GM19452 (cell line): ENCODE measurements around the gene SYTL3.
"Not testable (repeated sequence)": the region's sequence is repeated elsewhere in the genome, so short reads cannot be mapped to it uniquely, and the experiment has no call there.

Source experiments
- ATAC-seq: cut with Tn5 transposase; IDR thresholded peaks from one replicate; pipeline ENCODE4 v1.9.1; 2021; ENCODE audit not compliant: unreplicated experiment

The SYTL3 gene

GRCh38 chr6:158649289-158650143 lies at the start of gene SYTL3:
TSS of gene SYTL3 (plus strand) at chr6:158650054. CDS start at chr6:158663269, 13,215 bp downstream.
- peak; percentile 48 for ATAC-seq

GRCh38 chr6:158603261-158604047 lies 46.4 kb upstream of the SYTL3 start:
- no peak for ATAC-seq

- no peak for ATAC-seq
Measured at GRCh38 chr6:158604048-158604406, 45.8 kb upstream of the SYTL3 start.

GRCh38 chr6:158605266-158605878 lies 44.5 kb upstream of the SYTL3 start:
- no peak for ATAC-seq

GRCh38 chr6:158606011-158606410 lies 43.8 kb upstream of the SYTL3 start:
- ATAC-seq, result not testable (repeated sequence)

GRCh38 chr6:158606935-158607334 lies 42.9 kb upstream of the SYTL3 start:
- ATAC-seq, result no peak

- ATAC-seq, result no peak
Measured at GRCh38 chr6:158607411-158608170, 42.3 kb upstream of the SYTL3 start.

GRCh38 chr6:158608221-158608620 lies 41.6 kb upstream of the SYTL3 start:
- no peak for ATAC-seq

GRCh38 chr6:158609455-158610155 lies 40.2 kb upstream of the SYTL3 start:
- no peak for ATAC-seq

GRCh38 chr6:158610319-158610968 lies 39.4 kb upstream of the SYTL3 start:
- no peak for ATAC-seq

- ATAC-seq, result no peak
Measured at GRCh38 chr6:158611039-158611438, 38.8 kb upstream of the SYTL3 start.

GRCh38 chr6:158611541-158612370 lies 38.1 kb upstream of the SYTL3 start:
- ATAC-seq, result no peak

GRCh38 chr6:158614606-158615005 lies 35.2 kb upstream of the SYTL3 start:
- not testable (repeated sequence) for ATAC-seq

GRCh38 chr6:158618289-158618688 lies 31.6 kb upstream of the SYTL3 start:
- not testable (repeated sequence) for ATAC-seq

GRCh38 chr6:158619922-158620801 lies 29.7 kb upstream of the SYTL3 start:
- no peak for ATAC-seq

- ATAC-seq, result no peak
Measured at GRCh38 chr6:158620963-158621693, 28.7 kb upstream of the SYTL3 start.
